NCI-H748 (cell line): Measurements from ENCODE around the gene SECISBP2L.
"Not testable (repeated sequence)": the region's sequence is repeated elsewhere in the genome, so short reads cannot be mapped to it uniquely, and the experiment has no call there.

Source experiments
- DNase-seq: peaks from one replicate; lab custom pipeline; 2025; ENCODE audit not compliant: unreplicated experiment; lab: John Stamatoyannopoulos, UW

SECISBP2L gene

DNA sequence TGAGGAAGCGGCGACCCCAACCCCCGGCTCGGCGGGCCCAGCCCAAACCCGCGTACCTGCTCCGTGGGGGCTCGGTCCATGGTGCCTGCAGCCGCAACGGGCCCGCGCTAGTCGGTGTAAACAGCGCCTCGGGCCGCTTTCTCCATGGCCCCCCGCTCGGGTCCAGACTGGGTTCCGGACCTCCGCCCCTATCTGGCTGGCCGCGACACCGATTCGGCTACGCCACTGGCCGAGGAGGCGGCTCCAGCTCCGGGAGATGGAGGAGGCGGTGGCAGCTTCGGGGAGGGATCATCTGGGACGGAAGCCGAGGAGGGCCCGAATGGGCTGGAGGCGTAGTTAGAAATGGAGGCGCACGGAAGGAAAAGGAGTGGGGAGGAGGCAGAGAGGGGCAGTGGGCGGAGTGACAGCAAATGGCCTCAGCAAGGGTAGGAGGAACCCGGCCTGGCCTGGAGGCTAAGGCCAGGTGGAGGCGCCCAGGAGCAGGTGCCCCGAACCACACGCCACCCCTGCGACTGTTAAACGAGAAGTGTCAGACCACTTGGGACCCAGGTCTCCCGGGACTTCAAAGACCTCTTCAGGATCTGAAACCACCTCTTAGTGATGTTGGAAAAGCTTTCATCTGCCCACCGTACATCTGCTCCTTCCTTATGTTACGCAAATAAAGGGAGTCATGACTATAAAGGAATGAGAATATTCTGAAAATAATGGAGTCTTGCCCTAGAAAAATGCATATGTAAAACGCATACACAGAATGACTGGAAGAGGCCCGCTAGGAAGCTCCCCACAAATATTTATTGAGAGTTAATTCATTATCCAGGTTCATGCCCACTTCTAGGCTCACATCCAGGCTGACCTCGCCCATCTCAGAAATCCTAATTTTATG, at the start of gene SECISBP2L:
Gene SECISBP2L, minus strand, starts transcription at position 227 of the 883 bp plus-strand sequence. Its CDS starts 147 bp downstream, at position 80.
- DNase-seq = peak; percentile 91

- no peak for DNase-seq
Measured at GRCh38 chr15:49094923-49095322, 48.7 kb upstream of the SECISBP2L start.

- DNase-seq = no peak
Measured at GRCh38 chr15:49093252-49094105, 47.2 kb upstream of the SECISBP2L start.

DNA sequence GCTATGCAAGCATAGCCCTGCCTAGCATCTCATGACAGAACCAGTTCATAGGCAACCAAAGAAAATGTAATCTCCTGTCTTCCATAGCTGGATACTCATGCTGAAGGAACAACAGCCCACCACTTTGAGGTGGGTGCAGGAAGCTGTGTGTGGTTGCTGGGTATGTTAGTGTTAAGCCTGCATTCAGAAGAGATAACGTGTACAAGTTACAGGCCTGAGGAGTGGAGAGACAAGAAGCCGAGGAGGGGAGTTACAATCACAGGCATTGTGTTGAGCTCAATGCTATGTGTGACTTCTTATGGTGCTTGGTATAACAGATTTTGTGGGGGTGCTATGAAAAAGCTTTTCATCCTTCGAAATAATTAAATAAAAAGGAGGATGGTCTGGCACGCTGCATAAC, 42.8 kb upstream of the SECISBP2L start:
- no peak for DNase-seq

GRCh38 chr15:49085696-49086459, 39.6 kb upstream of the SECISBP2L start:
- DNase-seq = no peak

- no peak for DNase-seq
Measured at GRCh38 chr15:49084285-49084570, 38.0 kb upstream of the SECISBP2L start.

DNA sequence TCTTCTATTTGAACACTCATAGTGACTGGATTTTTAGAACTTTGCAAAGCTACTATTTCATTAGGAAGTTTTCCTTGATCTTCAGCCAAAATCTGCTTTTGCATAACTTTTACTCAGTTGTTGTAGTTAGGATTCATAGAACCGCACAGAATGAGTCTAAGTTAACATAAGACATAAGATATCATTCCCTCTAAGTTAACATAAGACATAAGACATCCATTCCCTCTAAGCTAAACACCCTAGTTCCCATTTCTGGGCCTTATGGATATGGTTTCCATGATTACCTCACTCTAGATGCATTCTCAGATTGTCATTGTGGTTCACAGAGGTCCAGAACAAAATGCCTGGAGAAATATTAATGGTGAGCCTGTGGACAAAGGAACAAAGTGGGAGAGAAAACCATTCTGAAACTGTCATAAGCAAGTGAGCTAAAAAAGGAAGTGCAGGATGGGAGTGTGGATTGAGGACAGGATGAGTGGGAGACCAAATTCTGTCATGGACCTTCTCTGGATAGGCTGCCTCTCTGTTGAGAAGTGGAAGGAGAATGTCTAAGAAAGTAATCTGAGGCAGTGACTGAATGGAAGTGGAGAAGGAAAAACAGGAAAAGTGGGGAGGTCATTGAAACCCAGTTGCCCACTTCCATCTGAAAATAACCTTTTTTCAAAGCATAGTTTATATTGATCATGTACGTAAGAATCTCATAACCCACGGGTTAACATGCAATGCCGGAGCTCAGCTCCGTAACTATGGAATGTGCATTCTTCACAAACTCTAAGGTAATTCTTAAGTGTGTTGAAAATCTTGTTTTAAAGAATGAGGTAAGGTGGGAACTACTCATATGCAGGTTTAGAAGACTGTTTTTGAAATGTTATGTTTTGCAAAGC, 37.4 kb upstream of the SECISBP2L start:
- DNase-seq = no peak

DNA sequence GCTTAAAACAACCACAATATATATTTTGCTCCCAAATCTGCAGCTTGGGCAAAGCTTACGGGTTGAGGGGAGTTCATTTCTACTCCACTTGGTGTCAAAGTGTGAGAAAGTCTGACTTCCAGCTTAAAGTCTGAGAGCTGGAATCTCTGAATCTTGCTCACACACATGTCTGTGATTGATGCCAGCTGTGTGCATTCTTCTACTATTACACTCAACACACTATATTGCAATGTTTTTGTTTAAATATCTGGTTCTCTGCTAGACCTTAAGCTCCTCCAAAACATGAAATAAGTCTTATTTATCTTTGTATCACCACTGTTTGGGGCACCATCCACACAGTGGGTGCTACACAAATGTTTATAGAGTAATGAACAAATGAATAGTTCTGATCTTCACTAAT, 36.7 kb upstream of the SECISBP2L start:
- DNase-seq = no peak

DNA sequence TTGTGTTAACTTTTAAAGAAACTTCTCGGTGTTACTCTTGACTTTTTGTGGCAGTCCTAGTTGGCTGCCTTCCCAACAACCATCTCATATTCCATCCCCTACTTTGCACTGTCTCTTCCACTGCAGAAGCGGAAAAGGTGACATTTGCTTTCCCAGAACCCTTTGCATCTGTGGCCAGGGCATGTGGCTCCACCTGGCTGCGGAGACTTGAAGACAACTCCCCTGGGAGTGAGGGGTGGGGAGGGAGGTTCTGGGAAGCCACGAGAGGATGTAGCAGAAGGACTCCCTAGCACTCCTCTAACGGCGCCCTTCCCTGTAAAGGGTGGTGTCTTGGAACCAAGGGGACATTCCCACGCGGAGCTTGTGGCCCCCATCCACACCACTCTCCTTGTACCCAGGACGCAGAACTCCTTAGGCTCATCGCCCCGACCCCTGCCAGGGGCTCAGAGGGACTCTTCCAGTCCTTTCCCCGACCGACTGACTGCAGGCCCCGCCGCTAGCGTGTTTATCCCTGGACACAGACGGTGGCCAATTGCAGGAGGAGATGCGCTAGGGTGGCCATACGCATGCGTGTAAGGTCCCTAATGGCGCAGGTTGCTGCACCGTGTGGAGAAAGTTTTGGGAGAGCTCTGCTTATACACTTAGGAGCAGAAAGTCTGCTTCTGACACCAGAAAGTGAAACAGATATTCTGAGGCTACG, 33.2 kb upstream of the SECISBP2L start:
- no peak for DNase-seq

GRCh38 chr15:49075881-49076280, 29.6 kb upstream of the SECISBP2L start:
- no peak for DNase-seq

GRCh38 chr15:49074589-49075287, 28.5 kb upstream of the SECISBP2L start:
- DNase-seq = not testable (repeated sequence)

- no peak for DNase-seq
Measured at GRCh38 chr15:49066372-49066771, 20.1 kb upstream of the SECISBP2L start.

DNA sequence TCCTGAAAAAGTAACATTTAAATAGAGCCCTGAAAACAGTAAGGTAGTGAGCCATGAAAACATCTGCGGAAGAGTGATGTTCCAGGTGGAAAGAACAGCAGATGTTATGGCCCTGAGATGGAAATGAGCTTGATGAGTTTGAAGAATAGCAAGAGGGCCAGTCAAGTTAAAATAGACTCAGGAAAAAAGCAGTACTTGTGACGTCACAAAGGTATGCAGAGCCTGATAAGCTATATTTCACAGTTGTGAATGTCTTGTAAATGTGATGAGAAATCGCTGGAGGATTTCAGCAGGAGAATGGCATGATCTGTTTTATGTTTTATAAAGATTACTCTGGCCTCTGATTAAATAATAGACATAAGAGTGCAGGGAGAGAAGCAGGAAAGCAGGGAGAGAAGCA, 18.6 kb upstream of the SECISBP2L start:
- DNase-seq = no peak

GRCh38 chr15:49064281-49064653, 18.0 kb upstream of the SECISBP2L start:
- DNase-seq = no peak

GRCh38 chr15:49063402-49064280, 17.4 kb upstream of the SECISBP2L start:
- DNase-seq = no peak

DNA sequence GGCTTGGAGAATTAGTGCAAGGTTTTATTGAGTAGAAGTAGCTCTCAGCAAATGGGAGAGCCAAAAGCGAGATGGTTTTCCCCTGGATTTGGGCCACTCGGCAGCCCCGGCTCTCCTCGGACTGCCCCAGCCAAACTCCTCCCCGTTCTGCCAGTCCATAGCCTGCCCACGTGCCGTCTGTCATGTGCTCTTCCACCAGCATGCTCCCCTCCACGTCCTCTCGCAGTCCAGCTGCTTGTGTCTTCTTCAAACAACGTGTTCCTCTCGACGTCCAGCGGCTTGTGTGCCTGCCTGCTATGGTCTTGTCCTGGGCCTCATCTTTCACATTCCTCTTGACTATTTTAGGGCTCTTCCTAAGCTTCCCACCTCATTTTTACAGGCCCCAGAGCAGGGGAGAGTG, 16.7 kb upstream of the SECISBP2L start:
- no peak for DNase-seq

DNA sequence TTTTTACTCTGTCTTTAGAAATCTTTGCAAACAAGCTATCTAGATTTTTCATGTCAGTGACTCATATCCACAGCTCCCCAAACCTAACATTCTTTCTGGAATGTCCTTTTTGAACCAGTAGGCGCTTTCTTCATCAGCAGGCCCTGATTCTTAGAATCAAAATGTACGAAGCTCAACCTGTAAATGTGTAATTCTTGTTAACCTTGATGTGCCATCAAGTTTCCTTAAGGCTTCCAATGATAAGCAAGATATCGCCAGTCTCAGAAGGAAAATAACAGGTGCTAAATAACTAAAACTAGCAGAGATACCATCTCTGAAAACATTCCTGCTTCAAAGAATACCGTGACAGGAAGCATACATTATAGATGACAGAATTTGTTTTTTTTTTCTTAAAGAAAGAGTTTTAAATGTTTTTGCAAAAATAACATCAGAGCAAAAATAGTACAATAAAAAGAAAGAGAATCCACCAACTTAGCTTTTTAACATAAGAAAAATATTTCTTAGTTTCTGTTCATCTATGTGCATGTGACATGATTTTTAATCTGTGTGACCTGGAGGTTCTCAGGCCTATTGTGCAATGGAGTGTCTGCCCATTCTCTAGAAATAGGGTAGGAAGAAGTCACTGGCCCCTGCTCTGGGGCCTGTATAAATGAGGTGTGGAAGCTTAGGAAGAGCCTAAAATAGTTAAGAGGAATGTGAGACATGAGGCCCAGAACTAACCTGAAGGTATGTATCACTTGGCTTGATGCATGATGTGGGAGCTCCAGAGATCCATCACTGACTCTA, 14.7 kb upstream of the SECISBP2L start:
- no peak for DNase-seq

- DNase-seq = no peak
Measured at GRCh38 chr15:49059491-49059890, 13.2 kb upstream of the SECISBP2L start.
